GM18861 (cell line): Measurements from ENCODE around the gene FLG2.
"Not testable (repeated sequence)": the region's sequence is repeated elsewhere in the genome, so short reads cannot be mapped to it uniquely, and the experiment has no call there.

Experiments used
- ATAC-seq: cut with Tn5 transposase; IDR thresholded peaks from one replicate; pipeline ENCODE4 v1.9.1; 2021; ENCODE audit not compliant: unreplicated experiment

Gene FLG2

GRCh38 chr1:152313319-152313801, 46.4 kb downstream of the FLG2 start:
- no peak for ATAC-seq

- not testable (repeated sequence) for ATAC-seq
These were observed 47.6 kb downstream of the FLG2 start for GRCh38 chr1:152312169-152312568.

- ATAC-seq, result no peak
These were observed 49.9 kb downstream of the FLG2 start for GRCh38 chr1:152309955-152310354.

- not testable (repeated sequence) for ATAC-seq
These were observed 50.4 kb downstream of the FLG2 start for GRCh38 chr1:152309320-152309901.

GRCh38 chr1:152308758-152309157, 51.0 kb downstream of the FLG2 start:
- not testable (repeated sequence) for ATAC-seq

- ATAC-seq, result not testable (repeated sequence)
These were observed 51.8 kb downstream of the FLG2 start for GRCh38 chr1:152307970-152308369.

GRCh38 chr1:152306123-152306522, 53.7 kb downstream of the FLG2 start:
- ATAC-seq, result not testable (repeated sequence)

GRCh38 chr1:152304773-152305172, 55.0 kb downstream of the FLG2 start:
- ATAC-seq, result not testable (repeated sequence)

GRCh38 chr1:152303139-152303872, 56.5 kb downstream of the FLG2 start:
- ATAC-seq, result not testable (repeated sequence)
